Neuronal stem cell (in vitro differentiated cells): ENCODE results near the gene ARHGAP22.

Source experiments
- DNase-seq: peaks from one replicate; pipeline ENCODE4 v3.0.0-alpha.2; 2013; ENCODE audit warnings: low spot score
- H2AFZ ChIP-seq: one replicate; pipeline ENCODE4 v1.6.1; 2013; ENCODE audit warnings: mild to moderate bottlenecking, low read length, inconsistent platforms
- H2AK5ac ChIP-seq: 2 replicates; pipeline ENCODE4 v1.6.1; 2013; ENCODE audit warnings: low read depth, mild to moderate bottlenecking, inconsistent platforms, low read length, moderate library complexity, mixed read lengths
- H2BK120ac ChIP-seq: 2 replicates; pipeline ENCODE4 v1.6.1; 2013; ENCODE audit warnings: low read depth, mild to moderate bottlenecking, inconsistent platforms, low read length, moderate library complexity, mixed read lengths
- H2BK12ac ChIP-seq: one replicate; pipeline ENCODE4 v1.6.1; 2013; ENCODE audit warnings: low read length, inconsistent platforms
- H2BK15ac ChIP-seq: 2 replicates; pipeline ENCODE4 v1.6.1; 2013; ENCODE audit warnings: mild to moderate bottlenecking, low read length, inconsistent platforms, mixed read lengths
- H2BK5ac ChIP-seq: one replicate; pipeline ENCODE4 v1.6.1; 2013; ENCODE audit warnings: inconsistent platforms, mild to moderate bottlenecking, low read length, moderate library complexity
- H3K14ac ChIP-seq: one replicate; pipeline ENCODE4 v1.6.1; 2013; ENCODE audit warnings: low read length, inconsistent platforms
- H3K18ac ChIP-seq: 2 replicates; pipeline ENCODE4 v1.6.1; 2013; ENCODE audit warnings: low read length, inconsistent platforms
- H3K23ac ChIP-seq: 2 replicates; pipeline ENCODE4 v1.6.1; 2013; ENCODE audit warnings: low read depth, mild to moderate bottlenecking, mixed read lengths, low read length, inconsistent platforms; ENCODE audit not compliant: poor library complexity
- H3K27ac ChIP-seq: replicated peaks from 3 replicates; pipeline ENCODE4 v1.5.1; 2013; ENCODE audit warnings: low read length, inconsistent platforms
- H3K27me3 ChIP-seq, 3 experiments: 2 replicates each; pipeline ENCODE4 v1.6.1; 2013; ENCODE audit warnings: low read length in 3 of 3, mild to moderate bottlenecking in 2 of 3, inconsistent platforms in 1 of 3, low read depth in 1 of 3, mixed read lengths in 1 of 3, moderate library complexity in 1 of 3; ENCODE audit not compliant: control insufficient read depth in 3 of 3, insufficient read depth in 3 of 3
- H3K36me3 ChIP-seq, 2 donors: replicated peaks in 1 of 2; 2 replicates each; pipeline ENCODE4 v1.6.1; 2013; ENCODE audit warnings: low read length in 2 of 2; ENCODE audit not compliant: control insufficient read depth in 2 of 2, insufficient read depth in 2 of 2
- H3K4ac ChIP-seq: 2 replicates; pipeline ENCODE4 v1.6.1; 2013; ENCODE audit warnings: inconsistent platforms, mild to moderate bottlenecking, low read length, moderate library complexity
- H3K4me1 ChIP-seq, 2 donors: 1 replicate in 1 of 2; 2 replicates in 1 of 2; pipeline ENCODE4 v1.6.1; 2013; ENCODE audit warnings: low read length in 2 of 2, low read depth in 1 of 2; ENCODE audit not compliant: control insufficient read depth in 2 of 2, insufficient read depth in 1 of 2
- H3K4me2 ChIP-seq: one replicate; pipeline ENCODE4 v1.6.1; 2013; ENCODE audit warnings: mild to moderate bottlenecking, low read length, inconsistent platforms; ENCODE audit not compliant: insufficient read depth, poor library complexity, severe bottlenecking
- H3K4me3 ChIP-seq, 2 donors: 2 replicates each; pipeline ENCODE4 v1.5.1; 2013; ENCODE audit warnings: low read length in 2 of 2, mild to moderate bottlenecking in 2 of 2, inconsistent platforms in 1 of 2, moderate library complexity in 1 of 2
- H3K79me1 ChIP-seq: one replicate; pipeline ENCODE4 v1.6.1; 2013; ENCODE audit warnings: low read depth, mild to moderate bottlenecking, inconsistent platforms, low read length, moderate library complexity
- H3K9ac ChIP-seq: one replicate; pipeline ENCODE4 v1.6.1; 2013; ENCODE audit warnings: mild to moderate bottlenecking, low read depth, low read length, inconsistent platforms; ENCODE audit not compliant: poor library complexity
- H3K9me3 ChIP-seq, 2 donors: replicated peaks in 1 of 2; 2 replicates each; pipeline versions ENCODE3 to v1.6.1; 2013; ENCODE audit warnings: low read length in 2 of 2, mild to moderate bottlenecking in 2 of 2, inconsistent platforms in 1 of 2, low read depth in 1 of 2, mixed read lengths in 1 of 2, moderate library complexity in 1 of 2; ENCODE audit not compliant: control insufficient read depth in 2 of 2, insufficient read depth in 1 of 2
- H4K8ac ChIP-seq: one replicate; pipeline ENCODE4 v1.6.1; 2013; ENCODE audit warnings: low read depth, mild to moderate bottlenecking, inconsistent platforms, low read length, moderate library complexity
- H4K91ac ChIP-seq: one replicate; pipeline ENCODE4 v1.6.1; 2013; ENCODE audit warnings: low read length, low read depth, mild to moderate bottlenecking, inconsistent platforms; ENCODE audit not compliant: poor library complexity
- WGBS, 2 donors: extraction: QIAGEN DNeasy Blood & Tissue Kit; methylation state at CpG; one replicate each; pipeline ENCODE4 v1.1.7; 2013; ENCODE audit warnings: missing lambda C conversion rate in 2 of 2, mixed read lengths in 1 of 2; ENCODE audit not compliant: insufficient read length in 2 of 2, insufficient replicate concordance in 1 of 2; ENCODE audit errors: extremely low coverage in 2 of 2; 5-methylcytosine and 5-hydroxymethylcytosine counted together

The ARHGAP22 gene

GRCh38 chr10:48606530-48607355 is 1.9 kb upstream of the ARHGAP22 start:
- H3K36me3 ChIP-seq = no peaks in the 10 kb centered on the region

GRCh38 chr10:48605786-48606529 is 1.1 kb upstream of the ARHGAP22 start:
- Histone ChIP-seq H3K36me3 (no peaks in the 10 kb centered on the region), H3K79me1 (no peaks in the 10 kb centered on the region), H3K4ac (no peak overlapping the region), H3K4me2 (no peak overlapping the region), H3K4me1 (peaks cover 0 to 11% of the 10 kb centered on the region in 2 donors), H2BK5ac (no peak overlapping the region), H3K27ac (no peak overlapping the region), H3K9ac (no peak overlapping the region), H3K18ac (no peak overlapping the region), H4K8ac (no peak overlapping the region), H3K23ac (no peak overlapping the region), H2AK5ac (no peak overlapping the region), H2BK12ac (no peak overlapping the region), H2AFZ (no peak overlapping the region), H3K27me3 (peaks cover 0 to 26% (median 16%) of the 10 kb centered on the region in 3 experiments), H2BK120ac (no peak overlapping the region), H2BK15ac (no peak overlapping the region), H3K14ac (no peak overlapping the region), H3K9me3 (peaks cover 0 to 2% of the 10 kb centered on the region in 2 donors), H3K4me3 (no peak overlapping the region), H4K91ac (no peak overlapping the region)
- no peak for DNase-seq
- WGBS, 2 donors = no CpG with 5 or more reads among the region's 7 CpGs

More at GRCh38 chr10:48606530-48607355, 1.9 kb upstream of the ARHGAP22 start:
- Histone ChIP-seq H3K4me3 (no peak overlapping the region), H3K9ac (peak overlapping the region; percentile 5), H2BK15ac (no peak overlapping the region), H3K9me3 (peaks cover 0 to 2% of the 10 kb centered on the region in 2 donors), H2BK12ac (no peak overlapping the region), H3K23ac (no peak overlapping the region), H2BK120ac (no peak overlapping the region), H3K14ac (no peak overlapping the region), H3K4me2 (no peak overlapping the region), H4K91ac (no peak overlapping the region), H2AFZ (no peak overlapping the region), H4K8ac (no peak overlapping the region), H2AK5ac (no peak overlapping the region), H3K27me3 (peaks cover 0 to 26% (median 16%) of the 10 kb centered on the region in 3 experiments), H3K27ac (no peak overlapping the region), H3K18ac (no peak overlapping the region), H3K4ac (no peak overlapping the region), H2BK5ac (no peak overlapping the region), H3K4me1 (peaks cover 0 to 11% of the 10 kb centered on the region in 2 donors), H3K79me1 (no peaks in the 10 kb centered on the region)
- no CpG with 5 or more reads among the region's 8 CpGs for WGBS, 2 donors
- no peak for DNase-seq

- no peak overlapping the region for H3K14ac ChIP-seq
- H4K8ac ChIP-seq = no peak overlapping the region
- H3K23ac ChIP-seq = no peak overlapping the region
- no peak overlapping the region for H2BK12ac ChIP-seq
- H2BK120ac ChIP-seq = no peak overlapping the region
- H2BK15ac ChIP-seq = peak overlapping the region; percentile 22
- WGBS, 2 donors = no CpG with 5 or more reads among the region's 42 CpGs
- H3K4me2 ChIP-seq = peak overlapping the region; percentile 66
- H3K4me1 ChIP-seq = peaks cover 0 to 10% of the 10 kb centered on the region in 2 donors
- H3K27ac ChIP-seq = no peak overlapping the region
- no peak overlapping the region for H2BK5ac ChIP-seq
- H3K9ac ChIP-seq = peak overlapping the region; percentile 7
- peaks cover 0 to 26% (median 16%) of the 10 kb centered on the region in 3 experiments for H3K27me3 ChIP-seq
- no peaks in the 10 kb centered on the region for H3K36me3 ChIP-seq
- no peaks in the 10 kb centered on the region for H3K79me1 ChIP-seq
- H3K4me3 ChIP-seq = peak overlapping the region in 1 of 2 donors; percentile 69
- peak overlapping the region; percentile 68 for H3K18ac ChIP-seq
- no peak overlapping the region for H2AFZ ChIP-seq
- H2AK5ac ChIP-seq = no peak overlapping the region
- peaks cover 0 to 2% of the 10 kb centered on the region in 2 donors for H3K9me3 ChIP-seq
- DNase-seq = no peak
- no peak overlapping the region for H4K91ac ChIP-seq
- peak overlapping the region; percentile 5 for H3K4ac ChIP-seq
These were observed 558 bp downstream of the ARHGAP22 start for GRCh38 chr10:48604039-48604990.
